ENCODE measurements around the gene CTH.
"Not testable (repeated sequence)": the region's sequence is repeated elsewhere in the genome, so short reads cannot be mapped to it uniquely, and the experiment has no call there.

Gene CTH

GRCh38 chr1:70431874-70432273 lies 20.8 kb downstream of the CTH start:
- H3K27me3 ChIP-seq (ENCODE audit: control insufficient read depth, insufficient read depth, low read length) = no peaks in the 10 kb centered on the region

DNA sequence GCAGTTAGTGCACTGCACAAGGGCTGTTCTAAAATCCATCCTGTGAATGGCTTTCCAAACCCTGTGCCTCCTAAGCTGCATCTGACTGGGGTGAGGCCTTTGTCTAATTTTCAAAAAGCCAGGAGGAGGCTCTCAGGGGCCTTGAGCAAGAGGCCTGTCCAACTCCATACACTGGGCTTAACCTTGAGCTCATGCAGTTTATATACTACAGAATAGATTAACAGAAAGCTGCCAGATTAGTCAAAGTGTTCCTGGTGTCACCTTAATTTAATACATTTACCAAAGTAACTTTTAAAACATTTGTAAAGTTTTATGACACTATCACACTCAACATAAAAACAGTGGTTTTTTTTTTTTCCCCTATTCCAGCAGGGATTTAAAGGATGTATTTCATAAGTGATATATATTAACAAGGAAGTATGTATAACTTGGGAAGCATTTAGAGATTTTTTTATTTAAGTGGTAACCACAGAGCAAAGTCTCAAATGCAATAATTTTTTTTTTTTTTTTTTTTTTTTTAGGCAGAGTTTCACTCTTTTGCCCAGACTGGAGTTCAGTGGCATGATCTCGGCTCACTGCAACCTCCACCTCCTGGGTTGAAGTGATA lies 23.3 kb downstream of the CTH start:
- Histone ChIP-seq H3K9ac (ENCODE audit: low read depth, low read length) (no peak overlapping the region), H3K36me3 (ENCODE audit: control insufficient read depth, insufficient read depth, low read length) (peaks cover 95% of the 10 kb centered on the region), H3K4me3 (ENCODE audit: low read depth, low read length) (no peak overlapping the region), H3K9me3 (ENCODE audit: control insufficient read depth, insufficient read depth, low read length) (no peaks in the 10 kb centered on the region), H3K4me1 (ENCODE audit: control insufficient read depth, insufficient read depth, low read length) (no peaks in the 10 kb centered on the region), H3K27me3 (ENCODE audit: control insufficient read depth, insufficient read depth, low read length) (no peaks in the 10 kb centered on the region), H3K27ac (ENCODE audit: low read depth, low read length) (no peak overlapping the region)

More at GRCh38 chr1:70431874-70432273, 20.8 kb downstream of the CTH start:
- Histone ChIP-seq H3K9ac (ENCODE audit: low read depth, low read length) (no peak overlapping the region), H3K4me1 (ENCODE audit: control insufficient read depth, insufficient read depth, low read length) (no peaks in the 10 kb centered on the region; the same call in 1 of the 2 replicates), H3K4me3 (ENCODE audit: low read depth, low read length) (no peak overlapping the region), H3K36me3 (ENCODE audit: control insufficient read depth, insufficient read depth, low read length) (peaks cover 90% of the 10 kb centered on the region), H3K27ac (ENCODE audit: low read depth, low read length) (no peak overlapping the region), H3K9me3 (ENCODE audit: control insufficient read depth, insufficient read depth, low read length) (no peaks in the 10 kb centered on the region)

DNA sequence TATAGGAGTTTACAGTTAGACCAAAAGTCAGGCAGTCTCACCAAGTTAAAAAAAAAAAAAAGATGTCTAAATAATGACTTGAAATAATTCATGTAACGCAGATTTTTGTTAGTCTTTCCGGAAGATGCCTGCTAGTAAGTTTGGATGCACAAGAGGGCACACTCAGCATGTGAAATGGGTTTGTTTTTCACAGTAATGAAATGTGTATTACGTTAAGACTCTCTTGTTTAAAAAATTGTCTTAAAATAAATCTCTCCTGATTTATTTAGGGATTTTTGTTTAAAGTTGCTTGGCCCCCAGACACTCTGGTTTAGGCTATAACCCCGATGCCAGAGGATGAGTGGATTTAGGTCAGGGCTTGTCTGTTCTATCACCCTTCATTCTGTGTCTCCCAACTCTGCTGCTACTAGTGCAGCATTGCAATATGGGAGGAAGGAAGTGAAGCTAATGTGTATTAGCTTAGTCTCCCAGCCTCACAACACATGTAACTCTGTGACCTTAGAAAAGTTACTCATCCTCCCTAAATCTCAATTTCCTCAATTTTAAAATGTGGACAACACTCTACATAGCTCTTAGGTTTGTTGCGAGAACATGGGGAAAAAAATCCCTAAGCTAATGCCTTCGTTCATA lies 25.7 kb downstream of the CTH start:
- Histone ChIP-seq H3K27me3 (ENCODE audit: control insufficient read depth, insufficient read depth, low read length) (no peaks in the 10 kb centered on the region), H3K36me3 (ENCODE audit: control insufficient read depth, insufficient read depth, low read length) (peaks cover 90% of the 10 kb centered on the region), H3K9me3 (ENCODE audit: control insufficient read depth, insufficient read depth, low read length) (no peaks in the 10 kb centered on the region), H3K27ac (ENCODE audit: low read depth, low read length) (no peak overlapping the region), H3K4me1 (ENCODE audit: control insufficient read depth, insufficient read depth, low read length) (peaks cover 13% of the 10 kb centered on the region), H3K4me3 (ENCODE audit: low read depth, low read length) (no peak overlapping the region), H3K9ac (ENCODE audit: low read depth, low read length) (no peak overlapping the region)

GRCh38 chr1:70438529-70438928 lies 27.5 kb downstream of the CTH start:
- Histone ChIP-seq H3K4me1 (ENCODE audit: control insufficient read depth, insufficient read depth, low read length) (peaks cover 30% of the 10 kb centered on the region), H3K27me3 (ENCODE audit: control insufficient read depth, insufficient read depth, low read length) (no peaks in the 10 kb centered on the region), H3K9me3 (ENCODE audit: control insufficient read depth, insufficient read depth, low read length) (no peaks in the 10 kb centered on the region), H3K9ac (ENCODE audit: low read depth, low read length) (no peak overlapping the region), H3K4me3 (ENCODE audit: low read depth, low read length) (no peak overlapping the region), H3K36me3 (ENCODE audit: control insufficient read depth, insufficient read depth, low read length) (peaks cover 74% of the 10 kb centered on the region), H3K27ac (ENCODE audit: low read depth, low read length) (no peak overlapping the region)

- Histone ChIP-seq H3K9me3 (ENCODE audit: control insufficient read depth, insufficient read depth, low read length) (no peaks in the 10 kb centered on the region), H3K36me3 (ENCODE audit: control insufficient read depth, insufficient read depth, low read length) (peaks cover 52% of the 10 kb centered on the region), H3K9ac (ENCODE audit: low read depth, low read length) (no peak overlapping the region), H3K4me1 (ENCODE audit: control insufficient read depth, insufficient read depth, low read length) (peaks cover 40% of the 10 kb centered on the region), H3K27ac (ENCODE audit: low read depth, low read length) (peak overlapping the region; percentile 89), H3K4me3 (ENCODE audit: low read depth, low read length) (no peak overlapping the region), H3K27me3 (ENCODE audit: control insufficient read depth, insufficient read depth, low read length) (no peaks in the 10 kb centered on the region)
Measured at GRCh38 chr1:70440642-70441391, 29.7 kb downstream of the CTH start.

GRCh38 chr1:70441392-70442035 lies 30.4 kb downstream of the CTH start:
- Histone ChIP-seq H3K9me3 (ENCODE audit: control insufficient read depth, insufficient read depth, low read length) (no peaks in the 10 kb centered on the region), H3K27ac (ENCODE audit: low read depth, low read length) (peak overlapping the region; percentile 89), H3K27me3 (ENCODE audit: control insufficient read depth, insufficient read depth, low read length) (no peaks in the 10 kb centered on the region), H3K9ac (ENCODE audit: low read depth, low read length) (no peak overlapping the region), H3K4me1 (ENCODE audit: control insufficient read depth, insufficient read depth, low read length) (peaks cover 40% of the 10 kb centered on the region), H3K36me3 (ENCODE audit: control insufficient read depth, insufficient read depth, low read length) (peaks cover 45% of the 10 kb centered on the region), H3K4me3 (ENCODE audit: low read depth, low read length) (no peak overlapping the region)

- no peaks in the 10 kb centered on the region for H3K27me3 ChIP-seq (ENCODE audit: control insufficient read depth, insufficient read depth, low read length)
- H3K9me3 ChIP-seq (ENCODE audit: control insufficient read depth, insufficient read depth, low read length) = no peaks in the 10 kb centered on the region
- H3K9ac ChIP-seq (ENCODE audit: low read depth, low read length) = no peak overlapping the region
- peaks cover 35% of the 10 kb centered on the region for H3K36me3 ChIP-seq (ENCODE audit: control insufficient read depth, insufficient read depth, low read length)
- H3K27ac ChIP-seq (ENCODE audit: low read depth, low read length) = peak overlapping the region; percentile 89
- peak overlapping the region; percentile 6; the same call in 1 of the 2 replicates for H3K4me3 ChIP-seq (ENCODE audit: low read depth, low read length)
- peaks cover 40% of the 10 kb centered on the region for H3K4me1 ChIP-seq (ENCODE audit: control insufficient read depth, insufficient read depth, low read length)
Measured at GRCh38 chr1:70442490-70442889, 31.4 kb downstream of the CTH start.

- H3K27ac ChIP-seq (ENCODE audit: low read depth, low read length) = peak overlapping the region; percentile 89
- H3K36me3 ChIP-seq (ENCODE audit: control insufficient read depth, insufficient read depth, low read length) = peaks cover 23% of the 10 kb centered on the region
- no peaks in the 10 kb centered on the region for H3K27me3 ChIP-seq (ENCODE audit: control insufficient read depth, insufficient read depth, low read length)
- H3K4me3 ChIP-seq (ENCODE audit: low read depth, low read length) = no peak overlapping the region; the same call in 1 of the 2 replicates
- no peaks in the 10 kb centered on the region for H3K9me3 ChIP-seq (ENCODE audit: control insufficient read depth, insufficient read depth, low read length)
- H3K4me1 ChIP-seq (ENCODE audit: control insufficient read depth, insufficient read depth, low read length) = peaks cover 40% of the 10 kb centered on the region
- H3K9ac ChIP-seq (ENCODE audit: low read depth, low read length) = no peak overlapping the region
Measured at GRCh38 chr1:70443739-70444138, 32.7 kb downstream of the CTH start.

- no peak overlapping the region for H3K27ac ChIP-seq (ENCODE audit: low read depth, low read length)
- H3K4me3 ChIP-seq (ENCODE audit: low read depth, low read length) = no peak overlapping the region
- H3K27me3 ChIP-seq (ENCODE audit: control insufficient read depth, insufficient read depth, low read length) = no peaks in the 10 kb centered on the region
- no peaks in the 10 kb centered on the region for H3K36me3 ChIP-seq (ENCODE audit: control insufficient read depth, insufficient read depth, low read length)
- no peak overlapping the region for H3K9ac ChIP-seq (ENCODE audit: low read depth, low read length)
- peaks cover 4% of the 10 kb centered on the region for H3K4me1 ChIP-seq (ENCODE audit: control insufficient read depth, insufficient read depth, low read length)
- no peaks in the 10 kb centered on the region for H3K9me3 ChIP-seq (ENCODE audit: control insufficient read depth, insufficient read depth, low read length)
Measured at GRCh38 chr1:70449049-70449448, 38.0 kb downstream of the CTH start.

GRCh38 chr1:70452164-70452939 lies 41.3 kb downstream of the CTH start:
- H3K4me3 ChIP-seq (ENCODE audit: low read depth, low read length); H3K9ac ChIP-seq (ENCODE audit: low read depth, low read length); H3K27me3 ChIP-seq (ENCODE audit: control insufficient read depth, insufficient read depth, low read length); H3K4me1 ChIP-seq (ENCODE audit: control insufficient read depth, insufficient read depth, low read length); H3K27ac ChIP-seq (ENCODE audit: low read depth, low read length); H3K36me3 ChIP-seq (ENCODE audit: control insufficient read depth, insufficient read depth, low read length); H3K9me3 ChIP-seq (ENCODE audit: control insufficient read depth, insufficient read depth, low read length): not testable (repeated sequence)
